Transverse colon (tissue), 4 donors: ENCODE data around the gene FETUB. TPM values are rescaled to one million over a fixed set of nuclear protein-coding genes. Genes with fewer than 3 reads are reported as not detected.

Experiments used
- DNase-seq: peaks from one replicate; pipeline ENCODE4 v3.0.0-alpha.2; 2019
- H3K27ac ChIP-seq, 4 donors: fragments of 200-600 bp; sonication (generic); 2 replicates each; pipeline ENCODE4 v1.5.1; 2016 to 2018; ENCODE audit warnings: inconsistent platforms in 4 of 4
- H3K27me3 ChIP-seq: fragments of 200-600 bp; sonication (generic); 2 replicates; pipeline ENCODE4 v1.5.1; 2017; ENCODE audit warnings: inconsistent platforms
- H3K36me3 ChIP-seq, 4 donors: fragments of 200-600 bp; sonication (generic); 2 replicates each; pipeline ENCODE4 v1.5.1; 2017 to 2019; ENCODE audit warnings: inconsistent platforms in 4 of 4
- H3K4me1 ChIP-seq, 4 donors: fragments of 200-600 bp; sonication (generic); 2 replicates each; pipeline ENCODE4 v1.5.1; 2017 to 2020; ENCODE audit warnings: inconsistent platforms in 4 of 4
- H3K4me3 ChIP-seq, 4 donors: fragments of 200-600 bp; sonication (generic); 1 replicate in 1 of 4; 2 replicates in 3 of 4; pipeline versions ENCODE4 v1.5.1 to v1.6.1; 2017 to 2019; ENCODE audit warnings: inconsistent platforms in 4 of 4
- H3K9me3 ChIP-seq, 2 donors: fragments of 200-600 bp; sonication (generic); 2 replicates each; pipeline ENCODE4 v1.5.1; 2017 to 2019; ENCODE audit warnings: inconsistent platforms in 2 of 2
- EP300 ChIP-seq: sonication (generic); formaldehyde crosslinking; IDR thresholded peaks from one replicate; pipeline ENCODE4 v1.6.1; 2017; ENCODE audit warnings: antibody characterized with exemption, low read depth
- POLR2A ChIP-seq: fragments of 450-650 bp; IDR thresholded peaks from one replicate; pipeline ENCODE4 v1.6.1; 2016; ENCODE audit warnings: antibody characterized with exemption, mild to moderate bottlenecking, moderate library complexity
- POLR2AphosphoS5 ChIP-seq, 3 donors: sonication (generic); formaldehyde crosslinking; IDR thresholded peaks; one replicate each; pipeline ENCODE4 v1.6.1; 2016; ENCODE audit warnings: antibody characterized with exemption in 3 of 3
- WGBS, 2 donors: methylation state at CpG; one replicate each; pipeline ENCODE4 v1.1.5; 2018; ENCODE audit warnings: low coverage in 1 of 2; 5-methylcytosine and 5-hydroxymethylcytosine counted together
- in situ Hi-C, 4 donors: fragments of 200-750 bp; cut with MboI; loops; one replicate each; pipeline versions ENCODE4 v1.15.0 to v1.15.1; 2017; ENCODE audit warnings: low sequenced_read_pairs in 3 of 4, low pct_ligation_motif_present in 1 of 4, low pct_unique_long_range_greater_than_20kb in 1 of 4
- intact Hi-C: fragments of 100-400 bp; cut with DNase I; formaldehyde crosslinking; loops from one replicate; pipeline ENCODE4 v1.15.1; 2023; ENCODE audit warnings: low total_unique reads
- total RNA-seq, 4 donors: library from RNA; depleted of rRNA; stranded (reverse); fragments of >200 nt; gene quantifications; one replicate each; pipeline ENCODE4 v1.1.0, GENCODE V29; 2016
- TF ChIP-seq, protein P1 (sequence below), 5 experiments: fragments of 200-600 bp in 3 of 5; fragments of 450-650 bp in 2 of 5; sonication (generic) in 3 of 5; IDR thresholded peaks; 1 replicate in 2 of 5; 2 replicates in 3 of 5; pipeline ENCODE4 v1.5.1; 2016 to 2017; ENCODE audit warnings: antibody characterized with exemption in 5 of 5, inconsistent platforms in 3 of 5, mild to moderate bottlenecking in 2 of 5, moderate library complexity in 1 of 5

FETUB gene
- total RNA-seq, 4 donors from 2014 or later = not detected

DNA sequence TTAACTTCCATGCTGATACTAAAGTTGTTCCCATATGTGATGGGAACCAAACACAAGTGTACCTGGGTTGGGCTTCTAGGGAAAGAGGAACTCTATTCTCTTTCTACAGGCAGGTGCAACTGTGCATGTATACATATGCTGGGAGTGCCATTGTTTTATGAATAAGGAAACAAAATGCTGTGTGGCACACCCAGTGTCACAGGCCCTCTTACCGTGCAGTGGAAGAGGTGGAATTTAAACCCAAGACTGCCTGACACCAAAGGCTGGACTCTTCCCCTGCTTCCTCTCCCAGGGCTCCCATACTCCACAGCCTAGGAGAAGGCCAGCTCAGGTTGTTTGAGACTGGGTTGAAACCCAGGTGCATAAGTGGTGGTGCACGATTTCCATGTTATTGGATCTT, 1.9 kb upstream of the FETUB start:
- TF ChIP-seq POLR2AphosphoS5 (IDR thresholded peaks at IDR 0.05) (no peak), POLR2A (no peak), EP300 (no peak)
- TF ChIP-seq, protein P1, sequence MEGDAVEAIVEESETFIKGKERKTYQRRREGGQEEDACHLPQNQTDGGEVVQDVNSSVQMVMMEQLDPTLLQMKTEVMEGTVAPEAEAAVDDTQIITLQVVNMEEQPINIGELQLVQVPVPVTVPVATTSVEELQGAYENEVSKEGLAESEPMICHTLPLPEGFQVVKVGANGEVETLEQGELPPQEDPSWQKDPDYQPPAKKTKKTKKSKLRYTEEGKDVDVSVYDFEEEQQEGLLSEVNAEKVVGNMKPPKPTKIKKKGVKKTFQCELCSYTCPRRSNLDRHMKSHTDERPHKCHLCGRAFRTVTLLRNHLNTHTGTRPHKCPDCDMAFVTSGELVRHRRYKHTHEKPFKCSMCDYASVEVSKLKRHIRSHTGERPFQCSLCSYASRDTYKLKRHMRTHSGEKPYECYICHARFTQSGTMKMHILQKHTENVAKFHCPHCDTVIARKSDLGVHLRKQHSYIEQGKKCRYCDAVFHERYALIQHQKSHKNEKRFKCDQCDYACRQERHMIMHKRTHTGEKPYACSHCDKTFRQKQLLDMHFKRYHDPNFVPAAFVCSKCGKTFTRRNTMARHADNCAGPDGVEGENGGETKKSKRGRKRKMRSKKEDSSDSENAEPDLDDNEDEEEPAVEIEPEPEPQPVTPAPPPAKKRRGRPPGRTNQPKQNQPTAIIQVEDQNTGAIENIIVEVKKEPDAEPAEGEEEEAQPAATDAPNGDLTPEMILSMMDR (IDR thresholded peaks at IDR 0.05) = no peak
- 56% methylated on average over 2 of the region's 2 CpGs; no CpG with 5 or more reads in 1 of the 2 donors for WGBS, 2 donors
- peaks cover 0 to 11% (median 1%) of the 10 kb centered on the region in 4 donors for H3K4me1 ChIP-seq
- H3K27ac ChIP-seq = peak overlapping the region in 3 of 4 donors; percentile 28 to 37 (median 35)
- no peaks in the 10 kb centered on the region for H3K9me3 ChIP-seq
- DNase-seq = peak; percentile 55
- no peaks in the 10 kb centered on the region for H3K27me3 ChIP-seq
- no peak overlapping the region for H3K4me3 ChIP-seq
- no peaks in the 10 kb centered on the region for H3K36me3 ChIP-seq
- intact Hi-C loops (no loop called here), in situ Hi-C loops (no loop called here)

DNA sequence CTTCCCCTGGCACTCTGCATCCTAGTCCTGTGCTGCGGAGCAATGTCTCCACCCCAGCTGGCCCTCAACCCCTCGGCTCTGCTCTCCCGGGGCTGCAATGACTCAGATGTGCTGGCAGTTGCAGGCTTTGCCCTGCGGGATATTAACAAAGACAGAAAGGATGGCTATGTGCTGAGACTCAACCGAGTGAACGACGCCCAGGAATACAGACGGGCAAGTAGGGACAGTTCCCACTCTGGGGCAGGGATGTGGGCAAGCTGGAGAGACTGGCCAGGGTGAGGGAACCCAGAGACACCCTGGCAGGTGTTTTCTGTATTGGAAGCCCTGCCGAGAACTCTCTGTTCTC, 247 bp downstream of the FETUB start:
- Histone ChIP-seq H3K4me1 (peaks cover 0 to 11% (median 1%) of the 10 kb centered on the region in 4 donors), H3K9me3 (no peaks in the 10 kb centered on the region), H3K27me3 (no peaks in the 10 kb centered on the region), H3K36me3 (no peaks in the 10 kb centered on the region), H3K4me3 (no peak overlapping the region), H3K27ac (no peak overlapping the region)
- in situ Hi-C loops = no loop called here
- intact Hi-C loops = no loop called here
- WGBS, 2 donors = 71% methylated on average over 9 of the region's 9 CpGs; no CpG with 5 or more reads in 1 of the 2 donors
- TF ChIP-seq POLR2A = no peak
- TF ChIP-seq POLR2AphosphoS5 (IDR thresholded peaks at IDR 0.05) = no peak
- TF ChIP-seq EP300 = no peak
- TF ChIP-seq, protein P1 (IDR thresholded peaks at IDR 0.05) = no peak
- no peak for DNase-seq

DNA sequence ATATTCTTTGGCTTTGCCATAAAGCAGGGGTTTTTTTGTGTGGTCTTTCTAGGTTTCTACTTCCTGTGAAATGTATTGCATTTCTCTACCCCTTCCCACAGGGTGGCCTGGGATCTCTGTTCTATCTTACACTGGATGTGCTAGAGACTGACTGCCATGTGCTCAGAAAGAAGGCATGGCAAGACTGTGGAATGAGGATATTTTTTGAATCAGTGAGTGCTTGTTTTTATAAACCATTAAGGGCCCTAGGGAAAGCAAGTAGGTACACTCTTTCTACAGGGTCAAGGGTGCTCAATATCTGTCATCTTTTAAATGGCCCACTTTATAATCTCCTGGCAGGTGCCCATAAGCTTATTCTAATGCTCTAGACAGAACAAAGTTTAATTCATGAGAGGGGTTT, 730 bp downstream of the FETUB start:
- Histone ChIP-seq H3K36me3 (no peaks in the 10 kb centered on the region), H3K4me3 (no peak overlapping the region), H3K9me3 (no peaks in the 10 kb centered on the region), H3K27me3 (no peaks in the 10 kb centered on the region), H3K4me1 (peaks cover 0 to 11% (median 1%) of the 10 kb centered on the region in 4 donors), H3K27ac (no peak overlapping the region)
- in situ Hi-C loops = no loop called here
- intact Hi-C loops = no loop called here
- no peak for DNase-seq
- TF ChIP-seq, protein P1 (IDR thresholded peaks at IDR 0.05) = no peak
- TF ChIP-seq POLR2A (no peak), EP300 (no peak), POLR2AphosphoS5 (IDR thresholded peaks at IDR 0.05) (no peak)

DNA sequence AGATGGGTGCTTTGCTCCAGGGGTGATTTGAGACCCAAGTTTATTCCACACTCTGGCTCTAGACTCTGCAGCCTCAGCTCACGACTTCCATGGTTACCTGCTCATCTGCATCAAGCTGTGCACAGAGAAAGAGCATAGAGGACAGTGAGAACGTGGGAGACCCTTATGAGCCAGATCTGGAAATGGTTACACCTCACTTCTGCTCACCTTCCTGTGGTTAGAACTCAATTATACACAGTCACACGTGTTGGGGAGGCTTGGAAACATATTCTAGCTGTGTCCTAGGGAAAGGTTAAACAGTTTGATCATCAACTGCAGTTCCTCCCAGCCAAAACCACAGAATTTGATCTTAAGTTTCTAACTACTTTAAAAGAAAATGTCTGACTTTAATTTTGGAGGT, 1.8 kb downstream of the FETUB start:
- DNase-seq = no peak
- no peaks in the 10 kb centered on the region for H3K9me3 ChIP-seq
- WGBS, 2 donors = 55% methylated on average over 3 of the region's 3 CpGs; no CpG with 5 or more reads in 1 of the 2 donors
- no peak overlapping the region for H3K27ac ChIP-seq
- no peak for TF ChIP-seq POLR2AphosphoS5 (IDR thresholded peaks at IDR 0.05)
- no peak for TF ChIP-seq EP300
- no peak for TF ChIP-seq POLR2A
- TF ChIP-seq, protein P1 (IDR thresholded peaks at IDR 0.05) = no peak
- H3K36me3 ChIP-seq = no peaks in the 10 kb centered on the region
- H3K27me3 ChIP-seq = no peaks in the 10 kb centered on the region
- no peak overlapping the region for H3K4me3 ChIP-seq
- intact Hi-C loops = no loop called here
- H3K4me1 ChIP-seq = peaks cover 0 to 11% (median 1%) of the 10 kb centered on the region in 4 donors
- in situ Hi-C loops = no loop called here
